WTC11 (cell line): ENCODE measurements around the gene TXNDC5.

Experiments used
- ELF4 ChIP-seq: sonication (generic); formaldehyde crosslinking; IDR thresholded peaks from 2 replicates; pipeline ENCODE4 v1.8.1; 2022; ENCODE audit warnings: low read depth, mild to moderate bottlenecking, moderate library complexity, missing genetic modification reagents
- HMGXB4 ChIP-seq: sonication (generic); formaldehyde crosslinking; IDR thresholded peaks from 2 replicates; pipeline ENCODE4 v1.8.1; 2023; ENCODE audit warnings: mild to moderate bottlenecking, moderate library complexity, missing genetic modification reagents
- TEAD4 ChIP-seq: sonication (generic); formaldehyde crosslinking; IDR thresholded peaks from 2 replicates; pipeline ENCODE4 v1.8.0; 2022; ENCODE audit warnings: mild to moderate bottlenecking, missing genetic modification reagents
- TF ChIP-seq, protein P1 (sequence below): fragments of 200-600 bp; IDR thresholded peaks from 2 replicates; pipeline ENCODE4 v1.8.0; 2022; ENCODE audit warnings: antibody characterized with exemption

DNA sequence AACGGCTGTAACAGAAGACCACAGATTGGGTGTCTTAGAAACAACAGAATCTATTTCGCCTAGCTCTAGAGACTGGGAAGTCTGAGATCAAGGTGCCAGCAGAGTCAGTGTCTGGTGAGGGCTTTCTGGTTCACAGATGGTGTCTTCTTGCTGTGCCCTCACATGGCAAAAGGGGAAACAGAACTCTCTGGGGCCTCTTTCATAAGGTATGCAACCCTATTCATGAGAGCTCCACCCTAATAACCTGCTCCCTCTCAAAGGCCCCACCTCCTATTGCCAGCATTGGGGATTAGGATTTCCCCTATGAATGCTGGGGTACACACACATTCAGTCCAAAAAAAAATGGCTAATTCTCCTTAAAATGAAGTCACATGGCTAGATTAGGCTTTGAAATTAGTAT, 10.0 kb downstream of the TXNDC5 start:
- TF ChIP-seq TEAD4: no peak
- TF ChIP-seq, protein P1, sequence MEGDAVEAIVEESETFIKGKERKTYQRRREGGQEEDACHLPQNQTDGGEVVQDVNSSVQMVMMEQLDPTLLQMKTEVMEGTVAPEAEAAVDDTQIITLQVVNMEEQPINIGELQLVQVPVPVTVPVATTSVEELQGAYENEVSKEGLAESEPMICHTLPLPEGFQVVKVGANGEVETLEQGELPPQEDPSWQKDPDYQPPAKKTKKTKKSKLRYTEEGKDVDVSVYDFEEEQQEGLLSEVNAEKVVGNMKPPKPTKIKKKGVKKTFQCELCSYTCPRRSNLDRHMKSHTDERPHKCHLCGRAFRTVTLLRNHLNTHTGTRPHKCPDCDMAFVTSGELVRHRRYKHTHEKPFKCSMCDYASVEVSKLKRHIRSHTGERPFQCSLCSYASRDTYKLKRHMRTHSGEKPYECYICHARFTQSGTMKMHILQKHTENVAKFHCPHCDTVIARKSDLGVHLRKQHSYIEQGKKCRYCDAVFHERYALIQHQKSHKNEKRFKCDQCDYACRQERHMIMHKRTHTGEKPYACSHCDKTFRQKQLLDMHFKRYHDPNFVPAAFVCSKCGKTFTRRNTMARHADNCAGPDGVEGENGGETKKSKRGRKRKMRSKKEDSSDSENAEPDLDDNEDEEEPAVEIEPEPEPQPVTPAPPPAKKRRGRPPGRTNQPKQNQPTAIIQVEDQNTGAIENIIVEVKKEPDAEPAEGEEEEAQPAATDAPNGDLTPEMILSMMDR: no peak
- TF ChIP-seq HMGXB4 (CRISPR knock-in tag): no peak
- no peak for TF ChIP-seq ELF4
